Epithelial cell of proximal tubule (primary cell): Measurements from ENCODE around the gene ACER3. TPM values are rescaled to one million over a fixed set of nuclear protein-coding genes. Genes with fewer than 3 reads are reported as not detected.
"Not testable (repeated sequence)": the region's sequence is repeated elsewhere in the genome, so short reads cannot be mapped to it uniquely, and the experiment has no call there.

Experiments used
- DNase-seq: peaks from one replicate; pipeline ENCODE4 v3.0.0-alpha.2; 2011; ENCODE audit warnings: low read depth
- H3K4me3 ChIP-seq: 2 replicates; pipeline ENCODE4 v1.5.1; 2011; ENCODE audit warnings: low read depth, mild to moderate bottlenecking, low read length
- total RNA-seq: library from RNA; depleted of rRNA; stranded (reverse); fragments of >200 nt; gene quantifications from 2 replicates; pipeline ENCODE4 v1.2.3, GENCODE V29; 2015
- TF ChIP-seq, protein P1 (sequence below): conservative IDR thresholded peaks from 2 replicates; pipeline ENCODE4 v1.5.1; 2012; ENCODE audit warnings: low read depth, mild to moderate bottlenecking, low read length

The ACER3 gene
- total RNA-seq: 10.6 and 11.4 TPM in 2 replicates

DNA sequence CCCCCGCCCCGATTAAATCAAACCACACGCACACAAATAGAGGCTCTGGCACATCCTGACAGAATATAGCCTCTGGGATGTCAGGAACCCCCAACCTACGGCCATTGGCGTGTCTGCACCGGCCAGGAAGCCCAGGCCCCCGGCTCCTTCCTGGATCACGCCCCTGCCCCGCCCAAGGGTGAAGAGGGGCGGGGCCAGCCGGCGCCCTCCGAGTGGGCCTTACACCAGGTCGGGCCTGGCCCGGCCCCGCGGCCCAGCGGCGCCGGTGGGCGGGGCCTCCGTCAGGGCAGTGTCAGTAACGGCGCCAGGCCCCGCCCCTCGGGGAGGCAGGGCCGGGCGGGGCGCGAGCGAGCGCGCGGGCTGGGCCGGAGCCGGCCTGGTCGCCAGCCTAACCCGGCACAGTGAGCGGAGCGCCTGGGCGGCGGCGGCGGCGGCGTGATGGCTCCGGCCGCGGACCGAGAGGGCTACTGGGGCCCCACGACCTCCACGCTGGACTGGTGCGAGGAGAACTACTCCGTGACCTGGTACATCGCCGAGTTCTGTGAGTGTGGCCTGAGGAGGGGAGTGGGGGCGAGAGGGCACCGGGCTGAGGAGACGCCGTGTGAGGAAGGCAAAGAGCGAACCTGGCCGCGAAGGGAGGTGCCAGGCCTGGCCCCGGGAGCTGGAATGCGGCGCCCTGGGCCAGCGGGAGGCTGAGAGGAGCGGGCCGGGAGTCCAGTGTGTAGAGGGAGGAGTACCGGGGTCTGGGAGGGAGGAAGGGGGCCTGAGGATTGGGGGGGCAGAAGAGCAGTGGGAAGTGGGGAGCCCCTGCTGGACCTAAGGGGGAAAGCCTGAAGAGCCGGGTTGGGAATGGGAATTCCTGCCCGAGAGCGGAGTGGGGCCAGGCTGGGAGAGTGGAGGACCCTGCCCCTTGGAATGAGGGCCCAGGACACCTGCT, at the start of gene ACER3:
Gene ACER3 (plus strand): TSS at position 380 of the 937 bp plus-strand sequence. CDS start 59 bp downstream, at position 439.
- TF ChIP-seq, protein P1, sequence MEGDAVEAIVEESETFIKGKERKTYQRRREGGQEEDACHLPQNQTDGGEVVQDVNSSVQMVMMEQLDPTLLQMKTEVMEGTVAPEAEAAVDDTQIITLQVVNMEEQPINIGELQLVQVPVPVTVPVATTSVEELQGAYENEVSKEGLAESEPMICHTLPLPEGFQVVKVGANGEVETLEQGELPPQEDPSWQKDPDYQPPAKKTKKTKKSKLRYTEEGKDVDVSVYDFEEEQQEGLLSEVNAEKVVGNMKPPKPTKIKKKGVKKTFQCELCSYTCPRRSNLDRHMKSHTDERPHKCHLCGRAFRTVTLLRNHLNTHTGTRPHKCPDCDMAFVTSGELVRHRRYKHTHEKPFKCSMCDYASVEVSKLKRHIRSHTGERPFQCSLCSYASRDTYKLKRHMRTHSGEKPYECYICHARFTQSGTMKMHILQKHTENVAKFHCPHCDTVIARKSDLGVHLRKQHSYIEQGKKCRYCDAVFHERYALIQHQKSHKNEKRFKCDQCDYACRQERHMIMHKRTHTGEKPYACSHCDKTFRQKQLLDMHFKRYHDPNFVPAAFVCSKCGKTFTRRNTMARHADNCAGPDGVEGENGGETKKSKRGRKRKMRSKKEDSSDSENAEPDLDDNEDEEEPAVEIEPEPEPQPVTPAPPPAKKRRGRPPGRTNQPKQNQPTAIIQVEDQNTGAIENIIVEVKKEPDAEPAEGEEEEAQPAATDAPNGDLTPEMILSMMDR: no peak
- H3K4me3 ChIP-seq: peak within 1 kb of the TSS; percentile 88
- no peak for DNase-seq

DNA sequence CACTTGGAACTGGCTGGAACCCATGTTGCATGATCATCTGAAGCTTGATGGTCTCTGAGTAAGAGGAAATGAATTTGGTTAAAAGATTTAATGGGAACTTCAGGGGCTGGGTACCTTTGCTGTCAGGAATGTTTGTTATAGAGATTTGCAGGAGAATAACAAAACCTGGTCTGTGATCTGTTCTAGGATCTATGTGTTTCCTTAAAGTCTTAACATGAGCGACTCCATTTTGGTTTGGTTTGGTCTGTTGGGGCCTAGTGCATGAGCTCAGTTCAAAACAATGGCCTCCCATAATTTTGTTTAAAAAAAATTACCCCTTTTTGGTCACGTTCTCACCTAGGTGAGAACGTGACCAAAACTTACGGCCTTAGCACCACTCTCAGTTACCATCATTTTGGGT, 49.5 kb upstream of the ACER3 start:
- no peak overlapping the region for H3K4me3 ChIP-seq
- TF ChIP-seq, protein P1: no peak
- DNase-seq: no peak

DNA sequence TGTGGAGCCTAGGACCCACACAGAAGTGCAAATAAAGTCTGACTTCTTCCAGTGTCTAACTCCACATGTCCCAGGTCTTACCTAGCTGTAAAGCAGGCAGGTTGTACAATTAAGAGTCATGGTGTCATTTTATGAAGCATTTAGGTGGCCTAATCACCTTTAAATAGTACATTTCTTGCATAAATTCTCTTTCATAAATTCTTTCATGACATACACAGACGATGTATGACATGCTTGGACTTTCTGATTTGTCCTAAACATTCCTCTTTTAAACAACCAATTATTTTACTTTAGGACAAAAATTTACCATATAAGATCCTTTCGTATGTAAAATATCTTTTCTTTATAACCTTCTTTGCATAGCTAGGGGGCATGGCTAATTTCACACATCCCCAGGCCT, 46.3 kb upstream of the ACER3 start:
- TF ChIP-seq, protein P1: no peak
- H3K4me3 ChIP-seq: no peak overlapping the region
- no peak for DNase-seq

DNA sequence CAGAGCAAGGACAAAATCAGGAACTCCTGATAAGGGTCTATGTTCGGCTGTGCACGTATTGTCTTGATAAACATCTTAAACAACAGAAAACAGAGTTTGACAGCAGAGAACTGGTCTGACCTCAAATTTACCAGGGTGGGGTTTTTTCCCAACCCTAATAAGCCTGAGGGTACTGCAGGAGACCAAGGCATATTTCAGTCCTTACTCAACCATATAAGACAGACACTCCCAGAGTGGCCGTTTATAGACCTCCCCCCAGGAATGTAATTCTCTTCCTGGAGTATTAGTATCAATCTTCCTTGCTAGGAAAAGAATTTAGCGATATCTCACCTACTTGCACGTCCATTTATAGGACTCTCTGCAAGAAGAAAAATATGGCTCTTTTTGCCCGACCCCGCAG, 45.0 kb upstream of the ACER3 start:
- DNase-seq: not testable (repeated sequence)

DNA sequence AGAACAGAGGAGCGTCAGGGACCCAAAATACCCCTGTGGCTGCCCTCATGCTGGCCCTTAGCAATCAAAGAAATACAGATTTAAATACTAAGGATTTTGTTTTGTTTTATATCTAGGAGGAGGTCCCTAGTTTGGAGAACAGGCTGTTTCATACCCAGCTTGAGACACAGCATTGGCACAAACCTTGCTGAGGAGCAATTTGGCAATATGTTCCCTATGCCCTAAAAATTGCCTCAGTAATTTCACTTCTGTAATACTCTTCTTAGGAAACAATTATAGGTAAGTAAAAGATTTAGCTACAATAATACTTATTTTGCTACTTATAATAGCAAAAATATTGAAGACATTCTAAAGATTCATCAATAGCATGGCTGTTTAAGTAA, 40.5 kb upstream of the ACER3 start:
- DNase-seq: no peak
- TF ChIP-seq, protein P1: no peak
- H3K4me3 ChIP-seq: no peak overlapping the region

More for the DNA sequence above, 45.0 kb upstream of the ACER3 start:
- H3K4me3 ChIP-seq: not testable (repeated sequence)

DNA sequence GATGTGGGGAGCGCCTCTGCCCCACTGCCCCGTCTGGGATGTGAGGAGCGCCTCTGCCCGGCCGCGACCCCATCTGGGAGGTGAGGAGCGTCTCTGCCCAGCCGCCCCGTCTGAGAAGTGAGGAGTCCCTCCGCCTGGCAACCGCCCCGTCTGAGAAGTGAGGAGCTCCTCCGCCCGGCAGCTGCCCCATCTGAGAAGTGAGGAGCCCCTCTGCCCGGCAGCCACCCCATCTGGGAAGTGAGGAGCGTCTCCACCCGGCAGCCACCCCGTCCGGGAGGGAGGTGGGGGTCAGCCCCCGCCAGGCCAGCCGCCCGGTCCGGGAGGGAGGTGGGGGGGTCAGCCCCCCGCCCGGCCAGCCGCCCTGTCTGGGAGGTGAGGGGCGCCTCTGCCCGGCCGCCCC, 39.3 kb upstream of the ACER3 start:
- not testable (repeated sequence) for H3K4me3 ChIP-seq, DNase-seq

DNA sequence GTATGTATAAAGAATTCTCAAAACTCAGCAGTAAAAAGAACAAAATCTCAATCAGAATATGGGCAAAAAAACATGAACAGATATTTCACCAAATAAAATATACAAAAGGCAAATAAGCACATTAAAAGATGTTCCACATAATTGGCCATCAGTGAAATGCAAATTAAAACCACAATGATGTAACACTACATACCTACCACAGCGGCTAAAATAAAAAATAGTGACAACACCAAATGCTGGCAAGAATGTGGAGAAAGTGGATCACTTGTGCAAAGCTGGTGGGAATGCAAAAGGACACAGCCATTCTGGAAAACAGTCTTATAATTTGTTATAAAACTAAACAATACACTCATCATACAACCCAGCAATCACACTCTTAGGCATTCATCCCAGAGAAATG, 38.3 kb upstream of the ACER3 start:
- TF ChIP-seq, protein P1: no peak
- H3K4me3 ChIP-seq: no peak overlapping the region
- DNase-seq: no peak

DNA sequence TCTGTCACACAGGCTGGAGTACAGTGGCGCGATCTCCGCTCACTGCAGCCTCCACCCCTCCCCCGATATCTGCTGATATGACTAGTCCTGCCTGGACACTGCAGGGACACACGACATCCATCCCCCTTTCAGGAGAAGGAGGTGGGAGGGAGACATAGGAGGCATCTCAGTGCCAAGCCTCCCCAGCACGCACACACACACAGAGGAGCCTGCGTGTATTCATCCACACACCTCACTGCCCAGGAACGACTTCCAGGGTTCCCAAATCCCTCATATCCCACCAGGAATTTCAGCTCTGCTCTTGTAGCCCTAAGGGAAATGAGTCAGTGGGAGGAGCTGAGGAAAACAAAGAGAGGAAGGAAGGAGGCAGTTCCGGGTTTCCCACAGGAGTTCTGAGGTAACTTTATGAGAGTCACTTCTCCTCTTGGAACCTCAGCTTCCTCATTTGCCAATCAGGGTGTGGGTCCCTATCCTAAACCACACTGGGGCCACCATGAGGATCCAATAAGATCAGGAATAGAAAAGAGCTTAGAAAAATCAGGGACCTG, 37.2 kb upstream of the ACER3 start:
- TF ChIP-seq, protein P1: no peak
- peak; percentile 56 for DNase-seq
- H3K4me3 ChIP-seq: no peak overlapping the region
